ENCODE results near the gene SPATA24.
"Not testable (repeated sequence)": the region's sequence is repeated elsewhere in the genome, so short reads cannot be mapped to it uniquely, and the experiment has no call there.

The SPATA24 gene

DNA sequence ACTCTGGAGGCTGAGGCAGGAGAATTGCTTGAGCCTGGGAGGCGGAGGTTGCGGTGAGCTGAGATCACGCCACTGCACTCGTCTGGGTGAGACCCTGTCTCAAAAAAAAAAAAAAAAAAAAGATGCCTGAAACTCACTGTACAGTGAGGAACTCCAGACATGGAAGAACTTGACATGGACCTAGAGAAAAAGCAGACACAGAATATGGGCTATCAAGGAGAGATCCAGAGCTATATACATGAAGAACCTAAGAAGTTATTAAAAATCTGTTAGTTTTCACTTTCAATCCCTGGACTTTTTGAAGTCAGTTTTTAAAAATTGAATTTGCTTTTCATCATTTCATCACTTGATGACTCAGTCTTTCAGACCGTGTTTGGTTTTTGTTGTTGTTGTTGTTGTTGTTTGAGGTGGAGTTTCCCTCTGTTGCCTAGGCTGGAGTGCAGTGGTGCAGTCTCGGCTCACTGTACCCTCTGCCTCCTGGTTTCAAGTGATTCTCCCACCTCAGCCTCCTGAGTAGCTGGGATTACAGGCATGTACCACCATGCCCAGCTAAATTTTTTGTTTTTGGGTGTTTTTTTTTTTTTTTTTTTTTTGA, 42.0 kb downstream of the SPATA24 start:
- no peak overlapping the region for H3K4me3 ChIP-seq (ENCODE audit: low read depth, low read length)
- TF ChIP-seq, protein P1, sequence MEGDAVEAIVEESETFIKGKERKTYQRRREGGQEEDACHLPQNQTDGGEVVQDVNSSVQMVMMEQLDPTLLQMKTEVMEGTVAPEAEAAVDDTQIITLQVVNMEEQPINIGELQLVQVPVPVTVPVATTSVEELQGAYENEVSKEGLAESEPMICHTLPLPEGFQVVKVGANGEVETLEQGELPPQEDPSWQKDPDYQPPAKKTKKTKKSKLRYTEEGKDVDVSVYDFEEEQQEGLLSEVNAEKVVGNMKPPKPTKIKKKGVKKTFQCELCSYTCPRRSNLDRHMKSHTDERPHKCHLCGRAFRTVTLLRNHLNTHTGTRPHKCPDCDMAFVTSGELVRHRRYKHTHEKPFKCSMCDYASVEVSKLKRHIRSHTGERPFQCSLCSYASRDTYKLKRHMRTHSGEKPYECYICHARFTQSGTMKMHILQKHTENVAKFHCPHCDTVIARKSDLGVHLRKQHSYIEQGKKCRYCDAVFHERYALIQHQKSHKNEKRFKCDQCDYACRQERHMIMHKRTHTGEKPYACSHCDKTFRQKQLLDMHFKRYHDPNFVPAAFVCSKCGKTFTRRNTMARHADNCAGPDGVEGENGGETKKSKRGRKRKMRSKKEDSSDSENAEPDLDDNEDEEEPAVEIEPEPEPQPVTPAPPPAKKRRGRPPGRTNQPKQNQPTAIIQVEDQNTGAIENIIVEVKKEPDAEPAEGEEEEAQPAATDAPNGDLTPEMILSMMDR (IDR thresholded peaks at IDR 0.05; ENCODE audit: low read depth, low read length) = no peak

DNA sequence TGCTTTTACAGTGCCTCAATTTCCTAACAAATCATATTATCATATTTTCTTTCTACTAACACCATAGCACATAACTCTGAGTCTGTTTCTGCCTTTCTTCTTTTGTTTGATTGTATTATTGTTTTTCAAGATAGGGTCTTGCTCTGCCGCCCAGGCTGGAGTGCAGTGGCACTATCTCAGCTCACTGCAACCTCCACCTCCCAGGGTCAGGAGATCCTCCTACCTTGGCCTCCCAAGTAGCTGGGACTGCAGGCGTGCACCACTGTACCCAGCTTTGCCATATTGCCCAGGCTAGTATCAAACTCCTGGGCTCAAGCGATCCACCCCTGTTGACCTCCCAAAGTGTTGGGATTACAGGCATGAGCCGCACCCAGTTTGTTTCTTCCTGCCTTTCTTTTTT, 43.5 kb downstream of the SPATA24 start:
- TF ChIP-seq, protein P1 (IDR thresholded peaks at IDR 0.05; ENCODE audit: low read depth, low read length) = no peak
- H3K4me3 ChIP-seq (ENCODE audit: low read depth, low read length) = no peak overlapping the region

DNA sequence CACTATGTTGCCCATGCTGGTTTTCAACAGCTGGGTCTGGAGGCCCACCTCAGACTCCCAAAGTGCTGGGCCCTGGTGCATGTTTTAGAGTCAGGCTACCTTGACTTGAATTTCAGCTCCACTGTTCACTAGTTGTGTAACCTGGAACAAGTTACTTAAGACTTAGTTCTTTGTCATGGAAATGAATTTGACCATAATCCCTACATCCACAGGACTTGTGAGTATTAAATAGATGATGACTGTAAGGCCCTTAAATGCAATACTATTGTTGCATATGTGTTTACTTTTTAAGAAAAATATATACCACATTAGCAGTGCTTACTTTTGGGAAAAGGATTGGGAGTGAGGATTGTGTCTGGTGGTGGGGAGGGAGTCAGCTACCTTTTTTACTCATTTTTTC, 45.8 kb downstream of the SPATA24 start:
- TF ChIP-seq, protein P1 (IDR thresholded peaks at IDR 0.05; ENCODE audit: low read depth, low read length) = no peak
- no peak overlapping the region for H3K4me3 ChIP-seq (ENCODE audit: low read depth, low read length)

DNA sequence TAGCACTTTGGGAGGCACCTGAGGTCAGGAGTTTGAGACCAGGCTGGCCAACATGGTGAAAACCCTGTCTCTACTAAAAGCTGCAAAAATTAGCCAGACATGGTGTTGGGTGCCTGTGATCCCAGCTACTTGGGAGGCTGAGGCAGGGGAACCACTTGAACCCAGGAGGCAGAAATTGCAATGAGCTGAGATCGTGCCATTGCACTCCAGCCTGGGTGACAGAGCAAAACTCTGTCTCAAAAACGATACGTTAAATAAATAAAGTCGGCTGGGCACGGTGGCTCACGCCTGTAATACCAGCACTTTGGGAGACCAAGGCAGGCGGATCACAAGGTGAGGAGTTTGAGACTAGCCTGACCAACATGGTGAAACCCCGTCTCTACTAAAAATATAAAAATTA, 48.0 kb downstream of the SPATA24 start:
- not testable (repeated sequence) for H3K4me3 ChIP-seq (ENCODE audit: low read depth, low read length)

GRCh38 chr5:139354186-139354585, 49.7 kb downstream of the SPATA24 start:
- H3K4me3 ChIP-seq (ENCODE audit: low read depth, low read length) = no peak overlapping the region
- TF ChIP-seq, protein P1 (IDR thresholded peaks at IDR 0.05; ENCODE audit: low read depth, low read length) = no peak

- H3K4me3 ChIP-seq (ENCODE audit: low read depth, low read length) = not testable (repeated sequence)
These were observed 56.0 kb downstream of the SPATA24 start for GRCh38 chr5:139347863-139348262.
